Esophagus muscularis mucosa (tissue), 4 donors: ENCODE results near the gene RERE.
"Not testable (repeated sequence)": the region's sequence is repeated elsewhere in the genome, so short reads cannot be mapped to it uniquely, and the experiment has no call there.

ENCODE experiments used
- EP300 ChIP-seq: sonication (generic); formaldehyde crosslinking; IDR thresholded peaks from one replicate; pipeline ENCODE4 v1.6.1; 2017; ENCODE audit warnings: antibody characterized with exemption
- POLR2A ChIP-seq: fragments of 450-650 bp; IDR thresholded peaks from one replicate; pipeline ENCODE4 v1.6.1; 2017; ENCODE audit warnings: antibody characterized with exemption, moderate library complexity, mild to moderate bottlenecking, low read depth
- POLR2AphosphoS5 ChIP-seq, 2 donors: sonication (generic); formaldehyde crosslinking; IDR thresholded peaks; one replicate each; pipeline ENCODE4 v1.6.1; 2017; ENCODE audit warnings: antibody characterized with exemption in 2 of 2
- TF ChIP-seq, protein P1 (sequence below), 3 experiments: fragments of 200-600 bp in 2 of 3; fragments of 450-650 bp in 1 of 3; sonication (generic) in 2 of 3; IDR thresholded peaks; one replicate each; pipeline ENCODE4 v1.5.1; 2017 to 2019; ENCODE audit warnings: antibody characterized with exemption in 3 of 3, mild to moderate bottlenecking in 2 of 3, moderate library complexity in 1 of 3

DNA sequence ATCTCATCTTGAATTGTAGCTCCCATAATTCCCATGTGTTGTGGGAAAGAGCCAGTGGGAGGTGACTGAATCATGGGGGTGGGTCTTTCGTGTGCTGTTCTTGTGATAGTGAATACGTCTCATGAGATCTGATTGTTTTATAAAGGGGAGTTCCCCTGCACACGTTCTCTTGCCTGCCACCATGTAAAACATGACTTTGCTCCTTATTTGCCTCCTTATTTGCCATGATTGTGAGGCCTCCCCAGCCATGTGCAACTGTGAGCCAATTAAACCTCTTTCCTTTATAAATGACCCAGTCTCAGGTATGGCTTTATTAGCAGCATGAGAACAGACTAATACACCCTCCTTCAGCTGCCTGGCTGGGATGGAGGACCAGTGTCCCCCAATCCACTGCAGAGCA, 224.1 kb downstream of the RERE start:
- not testable (repeated sequence) for TF ChIP-seq EP300; POLR2AphosphoS5 (IDR thresholded peaks at IDR 0.05); POLR2A
- TF ChIP-seq, protein P1, sequence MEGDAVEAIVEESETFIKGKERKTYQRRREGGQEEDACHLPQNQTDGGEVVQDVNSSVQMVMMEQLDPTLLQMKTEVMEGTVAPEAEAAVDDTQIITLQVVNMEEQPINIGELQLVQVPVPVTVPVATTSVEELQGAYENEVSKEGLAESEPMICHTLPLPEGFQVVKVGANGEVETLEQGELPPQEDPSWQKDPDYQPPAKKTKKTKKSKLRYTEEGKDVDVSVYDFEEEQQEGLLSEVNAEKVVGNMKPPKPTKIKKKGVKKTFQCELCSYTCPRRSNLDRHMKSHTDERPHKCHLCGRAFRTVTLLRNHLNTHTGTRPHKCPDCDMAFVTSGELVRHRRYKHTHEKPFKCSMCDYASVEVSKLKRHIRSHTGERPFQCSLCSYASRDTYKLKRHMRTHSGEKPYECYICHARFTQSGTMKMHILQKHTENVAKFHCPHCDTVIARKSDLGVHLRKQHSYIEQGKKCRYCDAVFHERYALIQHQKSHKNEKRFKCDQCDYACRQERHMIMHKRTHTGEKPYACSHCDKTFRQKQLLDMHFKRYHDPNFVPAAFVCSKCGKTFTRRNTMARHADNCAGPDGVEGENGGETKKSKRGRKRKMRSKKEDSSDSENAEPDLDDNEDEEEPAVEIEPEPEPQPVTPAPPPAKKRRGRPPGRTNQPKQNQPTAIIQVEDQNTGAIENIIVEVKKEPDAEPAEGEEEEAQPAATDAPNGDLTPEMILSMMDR (IDR thresholded peaks at IDR 0.05) = not testable (repeated sequence)
